NCI-H1417 (cell line): Measurements from ENCODE around the gene ZNF778.
"Not testable (repeated sequence)": the region's sequence is repeated elsewhere in the genome, so short reads cannot be mapped to it uniquely, and the experiment has no call there.

ENCODE experiments used
- DNase-seq, 3 experiments: peaks; one replicate each; lab custom pipeline; 2025; lab: John Stamatoyannopoulos, UW

Gene ZNF778

DNA sequence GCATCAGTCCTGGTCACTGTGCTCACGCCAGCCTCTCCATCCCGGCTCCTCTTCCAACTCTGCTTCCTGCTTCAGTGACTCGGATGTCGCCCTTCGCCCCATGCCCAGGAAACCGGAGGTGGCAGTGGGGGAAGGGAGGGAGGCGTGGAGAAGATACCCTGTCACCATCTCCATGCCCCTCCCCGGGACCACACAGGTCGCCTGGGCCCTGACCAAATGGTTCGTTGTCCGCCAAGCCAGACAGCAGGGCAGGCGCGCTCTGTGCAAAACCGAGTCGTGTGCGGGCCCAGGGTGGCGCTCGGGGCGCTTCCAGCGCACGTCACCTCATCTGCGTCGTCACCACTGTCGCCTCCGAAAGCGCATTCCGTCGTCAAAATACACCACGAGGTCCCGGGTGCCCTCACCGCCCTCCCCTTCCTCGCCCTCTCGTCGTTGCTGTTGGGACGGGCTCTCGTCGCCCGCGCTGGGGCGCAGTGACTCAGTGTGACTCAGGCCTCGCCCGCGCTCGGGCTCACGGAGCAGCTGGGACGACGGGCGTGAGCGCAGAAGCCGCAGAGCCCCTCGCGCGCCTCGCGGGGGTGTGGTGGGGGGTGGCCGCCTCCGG is 39.2 kb downstream of the ZNF778 start:
- peak in 2 of 3 experiments; percentile 43 to 74 for DNase-seq

- peak in 2 of 3 experiments; percentile 32 to 42 for DNase-seq
Measured at GRCh38 chr16:89257281-89257731, 39.8 kb downstream of the ZNF778 start.

- DNase-seq = peak in 1 of 3 experiments; percentile 15
Measured at GRCh38 chr16:89257757-89258465, 40.4 kb downstream of the ZNF778 start.

GRCh38 chr16:89259901-89260300 is 42.4 kb downstream of the ZNF778 start:
- not testable (repeated sequence) for DNase-seq

- DNase-seq = no peak
Measured at GRCh38 chr16:89261691-89262563, 44.4 kb downstream of the ZNF778 start.

DNA sequence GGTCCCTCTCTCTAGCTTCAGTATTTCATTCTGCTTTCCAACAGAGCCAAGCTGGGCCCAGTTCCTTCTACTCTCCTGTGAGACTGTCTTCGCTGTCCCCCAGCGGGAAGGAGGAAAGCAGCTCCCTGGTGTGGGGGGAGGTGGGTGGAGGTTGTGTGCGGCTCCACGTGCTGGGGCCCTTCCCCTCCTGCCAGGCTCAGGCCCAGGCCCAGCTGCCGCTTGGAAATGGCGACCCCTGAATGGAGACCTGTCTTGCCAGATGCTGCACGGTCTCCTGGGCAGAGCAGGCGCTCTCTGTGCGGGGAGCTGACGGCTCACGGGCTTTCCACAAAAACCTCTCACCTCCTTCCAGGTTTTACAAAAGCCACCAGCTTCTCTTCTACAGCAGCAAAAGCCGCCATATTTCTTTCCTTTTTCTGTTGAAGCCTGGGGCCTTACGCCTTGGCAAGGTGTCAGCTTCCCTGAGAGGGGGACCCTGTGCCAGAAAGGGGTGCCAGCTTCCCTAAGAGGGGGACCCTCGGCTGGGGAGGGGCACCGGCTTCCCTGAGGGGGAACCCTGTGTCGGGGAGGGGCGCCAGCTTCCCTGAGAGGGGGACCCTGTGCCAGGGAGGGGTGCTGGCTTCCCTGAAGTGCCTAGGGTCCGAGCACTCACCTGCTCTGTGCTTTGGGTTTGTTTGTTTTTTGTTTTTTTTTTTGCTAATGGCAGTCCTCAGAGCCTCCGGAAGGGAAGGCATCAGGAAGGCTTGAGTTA is 47.5 kb downstream of the ZNF778 start:
- DNase-seq = no peak

DNA sequence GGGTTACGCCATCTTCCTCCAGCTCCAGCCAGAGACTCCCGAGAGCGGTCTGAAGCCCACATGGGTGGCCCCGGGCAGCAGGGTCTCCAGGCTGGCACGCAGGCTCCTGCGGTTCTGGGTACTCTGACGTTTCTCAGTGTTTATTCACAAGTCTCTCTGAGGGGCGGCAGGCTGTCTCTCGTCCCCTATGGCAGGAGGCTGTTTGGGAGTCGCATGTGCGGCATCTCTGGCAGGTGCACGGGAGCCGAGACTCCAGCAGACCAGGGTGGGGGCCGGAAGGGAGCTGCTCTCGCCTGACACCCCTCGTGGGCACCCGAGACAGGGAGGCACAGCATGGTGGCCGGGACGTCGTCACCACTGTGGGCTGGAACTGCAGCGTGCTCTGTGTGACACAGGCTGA is 48.1 kb downstream of the ZNF778 start:
- no peak for DNase-seq

DNA sequence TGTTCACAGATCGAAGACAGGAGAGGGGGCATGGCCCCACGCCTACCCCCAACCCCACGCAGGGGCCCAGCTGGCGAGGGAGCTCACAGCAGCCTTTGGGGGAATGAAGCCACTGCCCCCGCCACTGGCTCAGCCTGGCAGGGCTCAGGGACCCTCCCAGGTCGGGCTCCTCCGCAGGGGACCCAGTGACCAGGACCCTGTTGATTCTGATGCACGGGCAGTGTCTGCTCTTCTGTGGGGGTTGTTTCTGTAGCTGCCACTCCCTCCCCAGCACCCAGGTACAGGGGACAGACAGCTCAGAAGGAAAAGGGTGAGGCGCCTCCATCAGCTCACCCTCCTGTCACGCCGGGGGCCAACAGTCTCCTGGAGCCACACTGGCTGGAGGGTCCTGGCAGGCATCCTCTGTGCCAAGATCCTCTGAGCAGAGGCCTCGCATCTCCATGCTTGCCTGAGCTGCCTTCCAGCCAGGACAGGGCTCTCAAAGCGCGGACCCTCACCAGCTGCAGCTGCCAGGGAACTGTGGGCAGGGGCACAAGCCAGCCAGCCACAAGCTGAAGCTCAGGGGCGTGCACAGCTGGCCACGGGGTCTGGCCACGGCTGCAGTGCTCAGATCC is 49.1 kb downstream of the ZNF778 start:
- DNase-seq = no peak

DNA sequence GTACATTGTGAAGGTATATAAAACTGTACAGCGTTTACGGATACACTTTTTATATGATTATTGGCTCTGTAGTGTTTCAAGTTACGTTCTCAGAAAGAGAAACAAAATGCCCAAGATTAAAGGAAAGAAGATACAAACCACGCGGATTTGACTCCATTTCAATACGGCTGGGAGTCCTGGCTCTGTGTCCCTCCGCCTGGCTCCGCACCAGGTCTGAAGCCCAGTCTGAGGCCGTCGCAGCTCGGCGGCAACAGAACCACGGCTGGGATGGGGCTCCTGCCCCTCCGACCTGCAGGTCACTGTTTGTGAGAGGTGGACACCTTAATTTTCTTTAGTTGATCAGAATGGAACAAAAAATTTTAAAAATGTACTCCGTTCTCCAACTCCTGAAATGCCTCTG is 50.2 kb downstream of the ZNF778 start:
- DNase-seq = not testable (repeated sequence)

GRCh38 chr16:89268585-89268984 is 51.1 kb downstream of the ZNF778 start:
- DNase-seq = no peak

- no peak for DNase-seq
Measured at GRCh38 chr16:89268987-89269735, 51.7 kb downstream of the ZNF778 start.

DNA sequence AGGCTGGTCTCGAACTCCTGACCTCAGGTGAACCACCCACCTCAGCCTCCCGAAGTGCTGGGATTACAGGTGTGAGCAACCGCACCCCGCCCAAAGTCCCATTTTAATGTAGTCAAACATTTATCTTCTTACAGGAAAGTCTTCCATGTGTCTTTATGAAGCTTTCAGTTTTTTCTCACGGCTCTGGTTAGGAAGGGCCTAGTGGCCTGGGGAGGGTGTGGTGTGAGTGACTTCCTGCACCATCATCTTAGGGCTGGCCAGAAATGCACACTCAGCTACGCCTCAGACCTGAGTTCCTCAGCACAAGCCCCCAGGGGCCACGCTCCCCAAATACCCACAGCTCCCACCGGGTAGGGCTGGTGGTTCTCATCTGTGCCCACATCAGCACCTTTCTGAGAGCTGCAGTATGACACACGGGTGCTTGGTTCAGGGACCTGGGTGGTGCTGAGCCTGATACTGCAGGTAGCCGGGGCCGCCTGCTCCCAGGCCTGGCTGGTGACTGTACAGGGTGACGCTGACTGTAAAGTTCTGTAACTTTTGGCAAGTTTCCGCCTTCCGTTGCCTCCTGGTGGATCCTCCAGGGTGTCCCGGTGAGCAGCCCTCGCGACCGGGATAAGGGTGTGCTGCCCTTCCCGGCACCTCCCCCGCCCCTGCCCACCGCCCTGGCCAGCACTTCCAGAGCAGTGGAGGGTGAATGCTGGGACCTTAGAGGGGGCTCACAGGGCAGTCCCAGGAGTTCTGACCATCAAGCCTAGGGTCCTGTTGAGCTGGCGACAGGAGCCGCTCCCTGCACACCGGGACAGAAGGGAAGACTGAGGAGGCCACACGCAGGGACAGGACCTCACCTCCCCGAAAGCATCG is 52.5 kb downstream of the ZNF778 start:
- no peak for DNase-seq

DNA sequence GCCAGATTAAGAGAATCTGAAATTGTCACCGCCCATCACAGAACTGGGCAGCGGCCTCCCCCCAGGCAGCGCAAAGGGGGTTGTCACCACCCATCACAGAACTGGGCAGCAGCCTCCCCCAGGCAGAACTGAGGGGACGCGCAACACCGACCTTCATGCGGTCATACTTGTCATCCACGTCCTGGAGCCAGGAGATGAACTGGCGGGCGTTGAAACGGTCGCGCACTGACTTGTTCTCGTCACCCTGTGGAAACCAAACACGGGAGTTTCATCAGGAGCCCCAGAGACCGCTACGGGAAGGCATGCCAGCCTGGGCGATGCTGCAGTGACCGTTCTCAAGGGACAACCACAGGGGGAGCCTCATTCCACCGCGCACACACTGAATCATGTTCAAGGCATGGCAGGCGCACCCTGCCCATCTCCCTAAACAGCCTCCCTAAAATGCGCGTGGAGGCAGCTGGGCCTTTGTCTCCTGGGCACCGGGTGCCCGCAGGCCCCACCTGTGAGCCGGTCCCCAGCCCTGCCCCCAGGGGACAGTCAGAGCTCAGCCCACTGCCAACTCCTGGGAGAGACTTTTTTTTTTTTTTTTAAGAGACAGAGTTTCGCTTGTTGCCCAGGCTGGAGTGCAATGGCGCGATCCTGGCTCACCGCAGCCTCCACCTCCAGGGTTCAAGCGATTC is 53.3 kb downstream of the ZNF778 start:
- DNase-seq = no peak

- DNase-seq = no peak
Measured at GRCh38 chr16:89272631-89273030, 55.1 kb downstream of the ZNF778 start.

- DNase-seq = no peak
Measured at GRCh38 chr16:89273741-89274472, 56.4 kb downstream of the ZNF778 start.

DNA sequence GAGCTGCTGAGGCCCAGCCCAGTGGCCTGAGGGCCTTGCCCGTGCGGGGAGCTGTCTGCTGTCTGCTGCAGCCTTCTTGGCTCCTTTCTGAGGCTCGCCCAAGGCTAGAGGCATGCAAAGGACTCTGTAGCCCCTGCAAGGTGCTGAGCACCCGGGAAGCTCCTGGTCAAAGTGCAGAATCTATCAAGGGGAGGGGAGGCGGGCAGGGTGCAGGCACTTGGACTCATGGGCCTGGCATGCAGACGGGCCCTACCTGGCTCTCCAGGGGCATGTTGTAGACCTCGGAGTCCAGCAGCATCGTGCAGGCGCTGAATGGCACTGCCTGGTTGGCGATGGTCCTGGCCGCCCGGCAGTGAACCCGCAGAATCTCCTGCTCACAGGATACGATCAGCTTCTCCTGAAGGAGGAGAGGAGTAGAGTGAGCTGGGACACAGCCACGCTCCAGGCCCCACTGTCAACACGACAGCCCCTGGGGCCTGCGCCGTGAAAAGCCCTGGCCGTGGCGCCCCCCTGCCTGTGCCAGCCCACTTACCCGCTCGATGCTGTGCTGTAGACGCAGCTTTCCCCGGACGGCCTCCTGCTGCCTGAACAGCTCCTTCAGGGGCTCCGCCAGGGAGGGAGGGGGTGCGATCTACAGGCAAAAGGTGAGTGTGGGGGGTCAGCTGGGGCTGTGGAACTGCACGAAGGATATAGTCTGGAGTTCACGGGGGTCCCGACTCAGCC is 57.2 kb downstream of the ZNF778 start:
- DNase-seq = no peak

GRCh38 chr16:89275284-89275584 is 57.7 kb downstream of the ZNF778 start:
- DNase-seq = no peak
